ENCODE results near the gene DNASE2B.

GRCh38 chr1:84442256-84442655 lies 44.0 kb downstream of the DNASE2B start:
- TF ChIP-seq POLR2A (IDR thresholded peaks at IDR 0.05) = no peak
- TF ChIP-seq, protein P1, sequence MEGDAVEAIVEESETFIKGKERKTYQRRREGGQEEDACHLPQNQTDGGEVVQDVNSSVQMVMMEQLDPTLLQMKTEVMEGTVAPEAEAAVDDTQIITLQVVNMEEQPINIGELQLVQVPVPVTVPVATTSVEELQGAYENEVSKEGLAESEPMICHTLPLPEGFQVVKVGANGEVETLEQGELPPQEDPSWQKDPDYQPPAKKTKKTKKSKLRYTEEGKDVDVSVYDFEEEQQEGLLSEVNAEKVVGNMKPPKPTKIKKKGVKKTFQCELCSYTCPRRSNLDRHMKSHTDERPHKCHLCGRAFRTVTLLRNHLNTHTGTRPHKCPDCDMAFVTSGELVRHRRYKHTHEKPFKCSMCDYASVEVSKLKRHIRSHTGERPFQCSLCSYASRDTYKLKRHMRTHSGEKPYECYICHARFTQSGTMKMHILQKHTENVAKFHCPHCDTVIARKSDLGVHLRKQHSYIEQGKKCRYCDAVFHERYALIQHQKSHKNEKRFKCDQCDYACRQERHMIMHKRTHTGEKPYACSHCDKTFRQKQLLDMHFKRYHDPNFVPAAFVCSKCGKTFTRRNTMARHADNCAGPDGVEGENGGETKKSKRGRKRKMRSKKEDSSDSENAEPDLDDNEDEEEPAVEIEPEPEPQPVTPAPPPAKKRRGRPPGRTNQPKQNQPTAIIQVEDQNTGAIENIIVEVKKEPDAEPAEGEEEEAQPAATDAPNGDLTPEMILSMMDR (IDR thresholded peaks at IDR 0.05) = peak; percentile 24 to 76 (median 61)

Measured in adrenal gland (tissue), 5 donors.